GM23338 (cell line): ENCODE results near the gene SLC25A47. TPM values are rescaled to one million over a fixed set of nuclear protein-coding genes. Genes with fewer than 3 reads are reported as not detected.

Source experiments
- ATAC-seq: fragments of 200-7000 bp; cut with Tn5 transposase; 3 replicates; pipeline ENCODE4 v1.9.1; 2020
- DNase-seq: peaks from one replicate; pipeline ENCODE4 v3.0.0-alpha.2; 2015; ENCODE audit warnings: low spot score
- H2AFZ ChIP-seq: fragments of 200-600 bp; sonication (generic); 2 replicates; pipeline ENCODE4 v1.8.0; 2016; ENCODE audit warnings: antibody characterized with exemption, mild to moderate bottlenecking, moderate library complexity
- H3F3A ChIP-seq: fragments of 200-600 bp; sonication (generic); replicated peaks from 2 replicates; pipeline ENCODE4 v1.8.0; 2017; ENCODE audit warnings: antibody characterized with exemption, mixed run types, low read depth
- H3K27ac ChIP-seq: fragments of 200-600 bp; sonication (generic); 2 replicates; pipeline ENCODE4 v1.6.1; 2016; ENCODE audit warnings: low read depth
- H3K27me3 ChIP-seq: fragments of 200-600 bp; sonication (generic); 2 replicates; pipeline ENCODE4 v1.8.0; 2016; ENCODE audit warnings: mild to moderate bottlenecking, mixed run types, moderate library complexity; ENCODE audit not compliant: insufficient read depth
- H3K36me3 ChIP-seq: fragments of 200-600 bp; sonication (generic); 2 replicates; pipeline ENCODE4 v1.8.0; 2016; ENCODE audit warnings: mild to moderate bottlenecking; ENCODE audit not compliant: insufficient read depth
- H3K4me1 ChIP-seq: fragments of 200-600 bp; sonication (generic); 2 replicates; pipeline ENCODE4 v1.8.0; 2016; ENCODE audit warnings: mild to moderate bottlenecking, moderate library complexity; ENCODE audit not compliant: insufficient read depth
- H3K4me2 ChIP-seq: fragments of 200-600 bp; sonication (generic); 2 replicates; pipeline ENCODE4 v1.7.1; 2017; ENCODE audit warnings: mixed run types
- H3K4me3 ChIP-seq: fragments of 200-600 bp; sonication (generic); 2 replicates; pipeline ENCODE4 v1.6.1; 2016; ENCODE audit warnings: mixed run types
- H3K79me2 ChIP-seq: fragments of 200-600 bp; sonication (generic); replicated peaks from 2 replicates; pipeline ENCODE4 v1.8.0; 2017; ENCODE audit warnings: mild to moderate bottlenecking; ENCODE audit not compliant: insufficient read depth
- H3K9me2 ChIP-seq: fragments of 200-600 bp; sonication (generic); 2 replicates; pipeline ENCODE4 v1.8.0; 2017; ENCODE audit not compliant: insufficient read depth
- H4K20me1 ChIP-seq: fragments of 200-600 bp; sonication (generic); replicated peaks from 2 replicates; pipeline ENCODE4 v1.8.0; 2017; ENCODE audit warnings: mild to moderate bottlenecking; ENCODE audit not compliant: insufficient read depth
- H3K27ac Mint-ChIP-seq: 2 replicates; pipeline ENCODE4 v1.8.0; 2020; ENCODE audit warnings: inconsistent platforms, mild to moderate bottlenecking, moderate library complexity, mixed read lengths
- H3K27me3 Mint-ChIP-seq: 3 replicates; pipeline ENCODE4 v1.8.0; 2022; ENCODE audit warnings: low read depth, mild to moderate bottlenecking, moderate library complexity, mixed read lengths, inconsistent platforms; ENCODE audit not compliant: insufficient read depth, poor library complexity
- H3K36me3 Mint-ChIP-seq: 3 replicates; pipeline ENCODE4 v1.8.0; 2021; ENCODE audit warnings: low read depth, mild to moderate bottlenecking, inconsistent platforms, moderate library complexity, mixed read lengths
- H3K4me1 Mint-ChIP-seq: 3 replicates; pipeline ENCODE4 v1.8.0; 2020; ENCODE audit warnings: mild to moderate bottlenecking, inconsistent platforms, mixed read lengths
- H3K4me3 Mint-ChIP-seq: 3 replicates; pipeline ENCODE4 v1.8.0; 2021; ENCODE audit warnings: moderate library complexity, mild to moderate bottlenecking, inconsistent platforms, mixed read lengths
- H3K9me3 Mint-ChIP-seq: 3 replicates; pipeline ENCODE4 v1.8.0; 2020; ENCODE audit warnings: moderate library complexity, mild to moderate bottlenecking, inconsistent platforms, mixed read lengths
- CREB1 ChIP-seq: fragments of 250-450 bp; sonication (Bioruptor Pico); IDR thresholded peaks from 2 replicates; pipeline ENCODE4 v1.5.0; 2020; ENCODE audit warnings: low read depth, mild to moderate bottlenecking, moderate library complexity
- CTCF ChIP-seq, 2 experiments: fragments of 200-600 bp in 1 of 2; sonication (generic) in 1 of 2; conservative IDR thresholded peaks; 2 replicates each; pipeline versions ENCODE4 v1.5.1 to v1.6.1; 2016 to 2017; ENCODE audit warnings: antibody characterized with exemption in 2 of 2, low read depth in 2 of 2, mild to moderate bottlenecking in 2 of 2, moderate library complexity in 1 of 2
- POLR2AphosphoS5 ChIP-seq: IDR thresholded peaks from 2 replicates; pipeline ENCODE4 v1.6.1; 2016; ENCODE audit warnings: antibody characterized with exemption, low read depth
- STAT1 ChIP-seq: IDR thresholded peaks from one replicate; pipeline ENCODE4 v1.6.1; 2016; ENCODE audit warnings: antibody characterized with exemption; ENCODE audit not compliant: unreplicated experiment
- ZNF114 ChIP-seq: fragments of 250-450 bp; sonication (Bioruptor Pico); IDR thresholded peaks from 2 replicates; pipeline ENCODE4 v1.5.0; 2020; ENCODE audit warnings: mild to moderate bottlenecking, moderate library complexity
- ZNF462 ChIP-seq: fragments of 250-450 bp; sonication (Bioruptor Pico); IDR thresholded peaks from 2 replicates; pipeline ENCODE4 v1.5.0; 2020; ENCODE audit warnings: mild to moderate bottlenecking, moderate library complexity
- polyA plus RNA-seq: library from polyadenylated mRNA; unstranded; fragments of >200 nt; fragmentation: Nextera tagmentation; extraction: Ambion mirVana; gene quantifications from 2 replicates; pipeline ENCODE4 v1.2.1, GENCODE V29; 2016
- total RNA-seq: library from RNA; depleted of rRNA; stranded (reverse); fragments of >200 nt; shearing (Covaris generic); gene quantifications from 2 replicates; pipeline ENCODE4 v1.2.3, GENCODE V29; 2014

SLC25A47 gene
- total and polyA plus RNA-seq, 2 experiments from 2014 or later: not detected

GRCh38 chr14:100294213-100294962 is 28.8 kb upstream of the SLC25A47 start:
- peaks cover 8% of the 10 kb centered on the region for H3K27me3 Mint-ChIP-seq
- Histone ChIP-seq H3K4me2 (no peak overlapping the region), H3K36me3 (no peaks in the 10 kb centered on the region; the same call in 1 of the 2 replicates), H4K20me1 (peaks cover 34% of the 10 kb centered on the region; the same call in 1 of the 2 replicates), H3K27ac (no peak overlapping the region), H3K79me2 (peaks cover 3% of the 10 kb centered on the region), H3K27me3 (no peaks in the 10 kb centered on the region), H2AFZ (no peak overlapping the region), H3K4me1 (no peaks in the 10 kb centered on the region), H3K9me2 (no peaks in the 10 kb centered on the region), H3F3A (peaks cover 6% of the 10 kb centered on the region; the same call in 1 of the 2 replicates), H3K4me3 (no peak overlapping the region)
- DNase-seq: no peak
- no peaks in the 10 kb centered on the region for H3K9me3 Mint-ChIP-seq
- H3K4me1 Mint-ChIP-seq: peaks cover 13% of the 10 kb centered on the region
- H3K4me3 Mint-ChIP-seq: no peak overlapping the region
- no peak overlapping the region for H3K27ac Mint-ChIP-seq
- no peak for TF ChIP-seq ZNF462 (CRISPR knock-in tag)
- TF ChIP-seq CREB1 (CRISPR knock-in tag): no peak
- TF ChIP-seq CTCF (conservative IDR thresholded peaks at IDR 0.05; ENCODE audit: low read depth in 2 of 2): no peak
- no peak for TF ChIP-seq POLR2AphosphoS5
- TF ChIP-seq ZNF114 (CRISPR knock-in tag): no peak
- TF ChIP-seq STAT1: no peak
- ATAC-seq: no peak
- H3K36me3 Mint-ChIP-seq: peaks cover 49% of the 10 kb centered on the region
